HCT116 (cell line): ENCODE results near the gene DCP1A. TPM values are rescaled to one million over a fixed set of nuclear protein-coding genes. Genes with fewer than 3 reads are reported as not detected.

Experiments
- ATAC-seq: fragments of 200-7000 bp; cut with Tn5 transposase; 2 replicates; pipeline ENCODE4 v1.9.1; 2020; ENCODE audit warnings: mild to moderate bottlenecking, moderate library complexity
- BruUV-seq: library from RNA; stranded (reverse); fragments of 400-500 nt; replicated peaks from 2 replicates; lab custom pipeline; 2021; lab: Mats Ljungman, UMichigan
- CTCF ChIA-PET: fragments of 300-600 bp; sonication (Branson Sonifier 250); formaldehyde crosslinking; loops from one replicate; lab custom pipeline; 2021; ENCODE audit warnings: antibody characterized with exemption; lab: Charles Lee
- POLR2A ChIA-PET: fragments of 300-600, 350-600 bp; sonication (Branson Sonifier 250); formaldehyde crosslinking; loops from one replicate; lab custom pipeline; 2021; ENCODE audit warnings: antibody characterized with exemption; lab: Charles Lee
- RAD21 ChIA-PET, 2 experiments: fragments of 300-600 bp; sonication (Branson Sonifier 250); formaldehyde crosslinking; loops; one replicate each; lab custom pipeline; 2023; ENCODE audit warnings: low total read pairs in 2 of 2; ENCODE audit not compliant: uncharacterized antibody in 2 of 2, unreplicated experiment in 2 of 2, low non-redundant PET in 1 of 2; lab: Charles Lee
- DNase-seq: peaks from one replicate; pipeline ENCODE4 v3.0.0-alpha.2; 2010; ENCODE audit warnings: low read depth, low spot score
- H2AFZ ChIP-seq: fragments of 200-600 bp; shearing (Covaris generic), sonication (generic); 2 replicates; pipeline ENCODE4 v1.6.1; 2017; ENCODE audit warnings: low read depth, mixed run types, mixed read lengths, antibody characterized with exemption, low read length; ENCODE audit not compliant: poor library complexity, severe bottlenecking
- H3K27ac ChIP-seq: 2 replicates; pipeline ENCODE4 v1.5.1; 2012; ENCODE audit warnings: low read depth, low read length
- H3K27me3 ChIP-seq: fragments of 200-600 bp; sonication (generic); 2 replicates; pipeline ENCODE4 v1.6.1; 2016; ENCODE audit warnings: mixed run types, low read length, mixed read lengths; ENCODE audit not compliant: insufficient read depth
- H3K36me3 ChIP-seq, 2 experiments: fragments of 200-500 bp in 1 of 2; fragments of 200-600 bp in 1 of 2; sonication (Bioruptor generic) in 1 of 2; sonication (generic) in 1 of 2; 2 replicates each; pipeline versions ENCODE4 v1.5.1 to v1.6.1; 2014 to 2016; ENCODE audit warnings: low read length in 2 of 2, inconsistent platforms in 1 of 2, mixed read lengths in 1 of 2, mixed run types in 1 of 2; ENCODE audit not compliant: insufficient read depth in 2 of 2, control insufficient read depth in 1 of 2
- H3K4me1 ChIP-seq, 2 experiments: fragments of 200-600 bp in 1 of 2; sonication (generic) in 1 of 2; 2 replicates each; pipeline versions ENCODE4 v1.5.1 to v1.6.1; 2012 to 2017; ENCODE audit warnings: low read length in 2 of 2, inconsistent platforms in 1 of 2, mild to moderate bottlenecking in 1 of 2, mixed read lengths in 1 of 2, mixed run types in 1 of 2, moderate library complexity in 1 of 2; ENCODE audit not compliant: insufficient read depth in 2 of 2, control insufficient read depth in 1 of 2
- H3K4me2 ChIP-seq: fragments of 200-600 bp; sonication (generic); 2 replicates; pipeline ENCODE4 v1.6.1; 2017; ENCODE audit warnings: mixed run types, low read length, mixed read lengths
- H3K4me3 ChIP-seq, 2 experiments: fragments of 200-600 bp in 1 of 2; sonication (generic) in 1 of 2; replicated peaks in 1 of 2; 2 replicates each; pipeline ENCODE4 v1.5.1; 2011 to 2016; ENCODE audit warnings: low read length in 2 of 2, control low read depth in 1 of 2, low read depth in 1 of 2, mild to moderate bottlenecking in 1 of 2, mixed read lengths in 1 of 2, mixed run types in 1 of 2
- H3K79me2 ChIP-seq: fragments of 200-600 bp; sonication (generic); 2 replicates; pipeline ENCODE4 v1.6.1; 2017; ENCODE audit warnings: mild to moderate bottlenecking, mixed run types, low read length, moderate library complexity, mixed read lengths; ENCODE audit not compliant: insufficient read depth
- H3K9ac ChIP-seq: fragments of 200-600 bp; sonication (generic); 2 replicates; pipeline ENCODE4 v1.6.1; 2016; ENCODE audit warnings: low read length, mixed read lengths
- H3K9me2 ChIP-seq: fragments of 200-600 bp; sonication (generic), shearing (Covaris generic); 2 replicates; pipeline ENCODE4 v1.6.1; 2017; ENCODE audit warnings: mixed run types, mild to moderate bottlenecking, moderate library complexity; ENCODE audit not compliant: insufficient read depth
- H3K9me3 ChIP-seq, 2 experiments: fragments of 200-500 bp in 1 of 2; fragments of 200-600 bp in 1 of 2; sonication (Bioruptor generic) in 1 of 2; sonication (generic) in 1 of 2; 2 replicates each; pipeline ENCODE4 v1.6.1; 2014 to 2017; ENCODE audit warnings: low read length in 2 of 2, mixed read lengths in 2 of 2, inconsistent platforms in 1 of 2, low read depth in 1 of 2, mild to moderate bottlenecking in 1 of 2, mixed run types in 1 of 2, moderate library complexity in 1 of 2; ENCODE audit not compliant: control insufficient read depth in 1 of 2, insufficient read depth in 1 of 2
- H4K20me1 ChIP-seq: fragments of 200-600 bp; sonication (generic), shearing (Covaris generic); 2 replicates; pipeline ENCODE4 v1.6.1; 2017; ENCODE audit warnings: mixed run types, mild to moderate bottlenecking, moderate library complexity; ENCODE audit not compliant: insufficient read depth
- CBX3 ChIP-seq: IDR thresholded peaks from 2 replicates; pipeline ENCODE4 v1.6.1; 2012; ENCODE audit warnings: low read depth
- EGR1 ChIP-seq: IDR thresholded peaks from 2 replicates; pipeline ENCODE4 v1.6.1; 2012; ENCODE audit warnings: low read depth
- ELF1 ChIP-seq: IDR thresholded peaks from 2 replicates; pipeline ENCODE4 v1.6.1; 2012; ENCODE audit warnings: low read depth, borderline replicate concordance
- EZH2phosphoT487 ChIP-seq: fragments of 200-600 bp; IDR thresholded peaks from 2 replicates; pipeline ENCODE4 v1.6.1; 2018; ENCODE audit warnings: antibody characterized with exemption, borderline replicate concordance
- JUND ChIP-seq: IDR thresholded peaks from 2 replicates; pipeline ENCODE4 v1.6.1; 2012
- POLR2AphosphoS5 ChIP-seq: IDR thresholded peaks from 2 replicates; pipeline ENCODE4 v1.6.1; 2011; ENCODE audit warnings: mild to moderate bottlenecking, low read depth, low read length, moderate library complexity
- RAD21 ChIP-seq: IDR thresholded peaks from 2 replicates; pipeline ENCODE4 v1.6.1; 2012; ENCODE audit warnings: low read depth, mild to moderate bottlenecking
- SIN3A ChIP-seq: IDR thresholded peaks from 2 replicates; pipeline ENCODE4 v1.6.1; 2012; ENCODE audit warnings: low read depth
- TCF7L2 ChIP-seq: IDR thresholded peaks from 2 replicates; pipeline ENCODE4 v1.7.0; 2011; ENCODE audit warnings: borderline replicate concordance, inconsistent platforms; ENCODE audit not compliant: insufficient read depth, insufficient read length; ENCODE audit errors: extremely low read depth
- YY1 ChIP-seq: IDR thresholded peaks from 2 replicates; pipeline ENCODE4 v1.6.1; 2011; ENCODE audit warnings: low read length, low read depth, moderate library complexity, mild to moderate bottlenecking; ENCODE audit not compliant: insufficient replicate concordance; ENCODE audit errors: extremely low read depth
- ZFX ChIP-seq: fragments of 450-650 bp; IDR thresholded peaks from 2 replicates; pipeline ENCODE4 v1.6.1; 2017
- ZNF274 ChIP-seq: fragments of 200-500 bp; sonication (Bioruptor generic); IDR thresholded peaks from 2 replicates; pipeline ENCODE4 v1.6.1; 2014; ENCODE audit warnings: mild to moderate bottlenecking, low read depth, low read length, inconsistent platforms
- intact Hi-C: fragments of 100-400 bp; cut with micrococcal nuclease; formaldehyde crosslinking; loops from 2 replicates; pipeline ENCODE4 v1.10.0; 2022
- total RNA-seq: library from RNA; stranded (reverse); gene quantifications from one replicate; pipeline ENCODE4 v1.2.1, GENCODE V29; 2021; ENCODE audit not compliant: unreplicated experiment
- TF ChIP-seq, protein P1 (sequence below): IDR thresholded peaks from 2 replicates; pipeline ENCODE4 v1.6.1; 2012
- TF ChIP-seq, protein P2 (sequence below): IDR thresholded peaks from 2 replicates; pipeline ENCODE4 v1.6.1; 2012; ENCODE audit warnings: low read depth
- TF ChIP-seq, protein P3 (sequence below): IDR thresholded peaks from 2 replicates; pipeline ENCODE4 v1.6.1; 2011; ENCODE audit warnings: mild to moderate bottlenecking, low read length, moderate library complexity; ENCODE audit not compliant: insufficient replicate concordance; ENCODE audit errors: extremely low read depth
- TF ChIP-seq, protein P4 (sequence below): IDR thresholded peaks from 2 replicates; pipeline ENCODE4 v1.6.1; 2012
- TF ChIP-seq, protein P5 (sequence below), 3 experiments: fragments of 200-600 bp in 1 of 3; sonication (generic) in 1 of 3; IDR thresholded peaks in 2 of 3; conservative IDR thresholded peaks in 1 of 3; 2 replicates each; pipeline ENCODE4 v1.5.1; 2012 to 2017; ENCODE audit warnings: low read depth in 2 of 3, low read length in 2 of 3, antibody characterized with exemption in 1 of 3, borderline replicate concordance in 1 of 3, control low read depth in 1 of 3, mild to moderate bottlenecking in 1 of 3, mixed read lengths in 1 of 3, mixed run types in 1 of 3, moderate library complexity in 1 of 3; ENCODE audit not compliant: insufficient read depth in 1 of 3

The DCP1A gene
- total RNA-seq, 1 experiment from 2014 or later: 33.2 TPM

DNA sequence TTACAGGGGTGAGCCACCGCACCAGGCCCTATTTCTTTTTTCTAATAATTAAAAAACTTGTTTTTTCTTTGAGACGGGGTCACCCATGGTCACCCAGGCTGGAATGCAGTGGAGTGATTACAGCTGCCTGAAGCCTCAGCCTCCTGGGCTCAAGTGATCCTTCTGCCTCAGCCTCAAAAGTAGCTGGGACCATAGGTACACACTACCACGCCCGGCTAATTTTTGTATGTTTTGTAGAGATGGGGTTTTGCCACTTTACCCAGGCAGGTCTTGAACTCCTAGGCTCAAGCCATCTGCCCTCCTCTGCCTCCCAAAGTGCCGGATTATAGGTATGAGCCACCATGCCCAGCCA is 90.7 kb downstream of the DCP1A start:
- Histone ChIP-seq H3K27ac (no peak overlapping the region), H3K9me3 (no peaks in the 10 kb centered on the region), H3K79me2 (peaks cover 41% of the 10 kb centered on the region), H3K27me3 (no peaks in the 10 kb centered on the region), H3K4me3 (no peak overlapping the region), H2AFZ (no peak overlapping the region), H3K4me1 (peaks cover 19 to 34% of the 10 kb centered on the region in 2 experiments), H3K36me3 (peaks cover 2 to 19% of the 10 kb centered on the region in 2 experiments; a peak in 1 of 4 replicates), H3K9ac (no peak overlapping the region), H4K20me1 (peaks cover 17% of the 10 kb centered on the region; the same call in 1 of the 2 replicates)
- ChIA-PET POLR2A (no interaction called here), CTCF (no interaction called here), RAD21 (no interaction called here)
- ATAC-seq: no peak
- BruUV-seq: no TSS peak
- no peak for TF ChIP-seq EZH2phosphoT487
- TF ChIP-seq, protein P1, sequence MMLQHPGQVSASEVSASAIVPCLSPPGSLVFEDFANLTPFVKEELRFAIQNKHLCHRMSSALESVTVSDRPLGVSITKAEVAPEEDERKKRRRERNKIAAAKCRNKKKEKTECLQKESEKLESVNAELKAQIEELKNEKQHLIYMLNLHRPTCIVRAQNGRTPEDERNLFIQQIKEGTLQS: no peak
- no peak for TF ChIP-seq RAD21
- TF ChIP-seq, protein P2, sequence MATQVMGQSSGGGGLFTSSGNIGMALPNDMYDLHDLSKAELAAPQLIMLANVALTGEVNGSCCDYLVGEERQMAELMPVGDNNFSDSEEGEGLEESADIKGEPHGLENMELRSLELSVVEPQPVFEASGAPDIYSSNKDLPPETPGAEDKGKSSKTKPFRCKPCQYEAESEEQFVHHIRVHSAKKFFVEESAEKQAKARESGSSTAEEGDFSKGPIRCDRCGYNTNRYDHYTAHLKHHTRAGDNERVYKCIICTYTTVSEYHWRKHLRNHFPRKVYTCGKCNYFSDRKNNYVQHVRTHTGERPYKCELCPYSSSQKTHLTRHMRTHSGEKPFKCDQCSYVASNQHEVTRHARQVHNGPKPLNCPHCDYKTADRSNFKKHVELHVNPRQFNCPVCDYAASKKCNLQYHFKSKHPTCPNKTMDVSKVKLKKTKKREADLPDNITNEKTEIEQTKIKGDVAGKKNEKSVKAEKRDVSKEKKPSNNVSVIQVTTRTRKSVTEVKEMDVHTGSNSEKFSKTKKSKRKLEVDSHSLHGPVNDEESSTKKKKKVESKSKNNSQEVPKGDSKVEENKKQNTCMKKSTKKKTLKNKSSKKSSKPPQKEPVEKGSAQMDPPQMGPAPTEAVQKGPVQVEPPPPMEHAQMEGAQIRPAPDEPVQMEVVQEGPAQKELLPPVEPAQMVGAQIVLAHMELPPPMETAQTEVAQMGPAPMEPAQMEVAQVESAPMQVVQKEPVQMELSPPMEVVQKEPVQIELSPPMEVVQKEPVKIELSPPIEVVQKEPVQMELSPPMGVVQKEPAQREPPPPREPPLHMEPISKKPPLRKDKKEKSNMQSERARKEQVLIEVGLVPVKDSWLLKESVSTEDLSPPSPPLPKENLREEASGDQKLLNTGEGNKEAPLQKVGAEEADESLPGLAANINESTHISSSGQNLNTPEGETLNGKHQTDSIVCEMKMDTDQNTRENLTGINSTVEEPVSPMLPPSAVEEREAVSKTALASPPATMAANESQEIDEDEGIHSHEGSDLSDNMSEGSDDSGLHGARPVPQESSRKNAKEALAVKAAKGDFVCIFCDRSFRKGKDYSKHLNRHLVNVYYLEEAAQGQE: no peak
- TF ChIP-seq SIN3A: no peak
- TF ChIP-seq POLR2AphosphoS5: no peak
- TF ChIP-seq JUND: no peak
- TF ChIP-seq, protein P3, sequence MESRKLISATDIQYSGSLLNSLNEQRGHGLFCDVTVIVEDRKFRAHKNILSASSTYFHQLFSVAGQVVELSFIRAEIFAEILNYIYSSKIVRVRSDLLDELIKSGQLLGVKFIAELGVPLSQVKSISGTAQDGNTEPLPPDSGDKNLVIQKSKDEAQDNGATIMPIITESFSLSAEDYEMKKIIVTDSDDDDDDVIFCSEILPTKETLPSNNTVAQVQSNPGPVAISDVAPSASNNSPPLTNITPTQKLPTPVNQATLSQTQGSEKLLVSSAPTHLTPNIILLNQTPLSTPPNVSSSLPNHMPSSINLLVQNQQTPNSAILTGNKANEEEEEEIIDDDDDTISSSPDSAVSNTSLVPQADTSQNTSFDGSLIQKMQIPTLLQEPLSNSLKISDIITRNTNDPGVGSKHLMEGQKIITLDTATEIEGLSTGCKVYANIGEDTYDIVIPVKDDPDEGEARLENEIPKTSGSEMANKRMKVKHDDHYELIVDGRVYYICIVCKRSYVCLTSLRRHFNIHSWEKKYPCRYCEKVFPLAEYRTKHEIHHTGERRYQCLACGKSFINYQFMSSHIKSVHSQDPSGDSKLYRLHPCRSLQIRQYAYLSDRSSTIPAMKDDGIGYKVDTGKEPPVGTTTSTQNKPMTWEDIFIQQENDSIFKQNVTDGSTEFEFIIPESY: no peak
- no peak for TF ChIP-seq YY1
- TF ChIP-seq, protein P4, sequence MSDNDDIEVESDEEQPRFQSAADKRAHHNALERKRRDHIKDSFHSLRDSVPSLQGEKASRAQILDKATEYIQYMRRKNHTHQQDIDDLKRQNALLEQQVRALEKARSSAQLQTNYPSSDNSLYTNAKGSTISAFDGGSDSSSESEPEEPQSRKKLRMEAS: no peak
- no peak for TF ChIP-seq CBX3
- TF ChIP-seq ZFX: no peak
- no peak for TF ChIP-seq ZNF274
- TF ChIP-seq, protein P5, sequence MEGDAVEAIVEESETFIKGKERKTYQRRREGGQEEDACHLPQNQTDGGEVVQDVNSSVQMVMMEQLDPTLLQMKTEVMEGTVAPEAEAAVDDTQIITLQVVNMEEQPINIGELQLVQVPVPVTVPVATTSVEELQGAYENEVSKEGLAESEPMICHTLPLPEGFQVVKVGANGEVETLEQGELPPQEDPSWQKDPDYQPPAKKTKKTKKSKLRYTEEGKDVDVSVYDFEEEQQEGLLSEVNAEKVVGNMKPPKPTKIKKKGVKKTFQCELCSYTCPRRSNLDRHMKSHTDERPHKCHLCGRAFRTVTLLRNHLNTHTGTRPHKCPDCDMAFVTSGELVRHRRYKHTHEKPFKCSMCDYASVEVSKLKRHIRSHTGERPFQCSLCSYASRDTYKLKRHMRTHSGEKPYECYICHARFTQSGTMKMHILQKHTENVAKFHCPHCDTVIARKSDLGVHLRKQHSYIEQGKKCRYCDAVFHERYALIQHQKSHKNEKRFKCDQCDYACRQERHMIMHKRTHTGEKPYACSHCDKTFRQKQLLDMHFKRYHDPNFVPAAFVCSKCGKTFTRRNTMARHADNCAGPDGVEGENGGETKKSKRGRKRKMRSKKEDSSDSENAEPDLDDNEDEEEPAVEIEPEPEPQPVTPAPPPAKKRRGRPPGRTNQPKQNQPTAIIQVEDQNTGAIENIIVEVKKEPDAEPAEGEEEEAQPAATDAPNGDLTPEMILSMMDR (IDR thresholded peaks at IDR 0.05 in 2 of 3, conservative IDR thresholded peaks at IDR 0.05 in 1 of 3; ENCODE audit: borderline replicate concordance in 1 of 3, insufficient read depth in 1 of 3, low read depth in 2 of 3, low read length in 2 of 3): no peak
- no peak for TF ChIP-seq ELF1
- no peak for TF ChIP-seq TCF7L2
- TF ChIP-seq EGR1: no peak
- TF ChIP-seq, all 23 proteins: peak for 0
- DNase-seq: no peak
- no peak overlapping the region for H3K4me2 ChIP-seq
- H3K9me2 ChIP-seq: no peaks in the 10 kb centered on the region
- intact Hi-C loops: no loop called here
